Measurements from ENCODE around the gene LRP2.

The LRP2 gene

DNA sequence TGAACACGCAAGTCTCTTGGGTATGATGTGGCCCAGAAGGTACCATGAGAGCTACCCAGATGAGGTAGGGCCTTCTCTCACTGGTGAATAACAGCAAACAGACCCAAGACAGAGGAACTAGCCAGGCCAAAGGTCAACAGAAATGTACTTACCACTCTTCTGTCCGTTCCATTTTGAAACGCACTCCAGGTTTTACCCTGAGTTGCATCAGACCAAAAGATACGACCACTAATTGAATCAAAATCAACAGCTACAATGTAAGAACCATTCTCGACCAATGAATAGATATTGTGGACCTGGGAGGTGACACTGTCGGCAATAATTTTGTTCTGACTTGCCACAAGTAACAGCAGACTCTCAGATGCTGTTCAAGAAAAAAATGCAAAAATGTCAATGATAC lies 124.4 kb downstream of the LRP2 start:
- Mint-ChIP-seq H3K4me1 (no peaks in the 10 kb centered on the region), H3K4me3 (no peak overlapping the region), H3K27me3 (ENCODE audit: low read depth) (no peaks in the 10 kb centered on the region), H3K36me3 (ENCODE audit: low read depth) (peaks cover 5% of the 10 kb centered on the region), H3K27ac (no peak overlapping the region), H3K9me3 (no peaks in the 10 kb centered on the region)
- TF ChIP-seq, protein P1, sequence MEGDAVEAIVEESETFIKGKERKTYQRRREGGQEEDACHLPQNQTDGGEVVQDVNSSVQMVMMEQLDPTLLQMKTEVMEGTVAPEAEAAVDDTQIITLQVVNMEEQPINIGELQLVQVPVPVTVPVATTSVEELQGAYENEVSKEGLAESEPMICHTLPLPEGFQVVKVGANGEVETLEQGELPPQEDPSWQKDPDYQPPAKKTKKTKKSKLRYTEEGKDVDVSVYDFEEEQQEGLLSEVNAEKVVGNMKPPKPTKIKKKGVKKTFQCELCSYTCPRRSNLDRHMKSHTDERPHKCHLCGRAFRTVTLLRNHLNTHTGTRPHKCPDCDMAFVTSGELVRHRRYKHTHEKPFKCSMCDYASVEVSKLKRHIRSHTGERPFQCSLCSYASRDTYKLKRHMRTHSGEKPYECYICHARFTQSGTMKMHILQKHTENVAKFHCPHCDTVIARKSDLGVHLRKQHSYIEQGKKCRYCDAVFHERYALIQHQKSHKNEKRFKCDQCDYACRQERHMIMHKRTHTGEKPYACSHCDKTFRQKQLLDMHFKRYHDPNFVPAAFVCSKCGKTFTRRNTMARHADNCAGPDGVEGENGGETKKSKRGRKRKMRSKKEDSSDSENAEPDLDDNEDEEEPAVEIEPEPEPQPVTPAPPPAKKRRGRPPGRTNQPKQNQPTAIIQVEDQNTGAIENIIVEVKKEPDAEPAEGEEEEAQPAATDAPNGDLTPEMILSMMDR (IDR thresholded peaks at IDR 0.05; ENCODE audit: unreplicated experiment in 3 of 3): no peak

DNA sequence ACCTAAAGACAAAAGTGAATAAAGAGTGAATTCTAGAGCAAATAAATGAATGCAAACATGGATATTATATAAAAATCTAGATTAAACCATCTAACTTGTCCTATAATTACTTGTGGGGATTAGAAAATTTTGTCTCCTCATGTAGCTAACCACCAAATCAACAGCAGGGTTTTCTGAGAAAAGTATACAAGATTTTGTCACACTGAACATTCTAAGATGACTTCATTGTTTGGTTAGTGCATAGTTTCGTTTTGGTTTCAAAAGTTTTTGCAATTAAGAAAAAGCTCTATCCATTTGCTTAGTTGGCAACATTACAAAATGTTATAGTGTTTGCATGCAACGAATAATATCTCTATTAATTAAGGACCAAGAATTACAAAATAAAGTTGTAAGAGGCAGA lies 125.0 kb downstream of the LRP2 start:
- Mint-ChIP-seq H3K27ac (no peak overlapping the region), H3K9me3 (no peaks in the 10 kb centered on the region), H3K36me3 (ENCODE audit: low read depth) (peaks cover 5% of the 10 kb centered on the region), H3K4me3 (no peak overlapping the region), H3K27me3 (ENCODE audit: low read depth) (no peaks in the 10 kb centered on the region), H3K4me1 (no peaks in the 10 kb centered on the region)
- TF ChIP-seq, protein P1 (IDR thresholded peaks at IDR 0.05; ENCODE audit: unreplicated experiment in 3 of 3): no peak

DNA sequence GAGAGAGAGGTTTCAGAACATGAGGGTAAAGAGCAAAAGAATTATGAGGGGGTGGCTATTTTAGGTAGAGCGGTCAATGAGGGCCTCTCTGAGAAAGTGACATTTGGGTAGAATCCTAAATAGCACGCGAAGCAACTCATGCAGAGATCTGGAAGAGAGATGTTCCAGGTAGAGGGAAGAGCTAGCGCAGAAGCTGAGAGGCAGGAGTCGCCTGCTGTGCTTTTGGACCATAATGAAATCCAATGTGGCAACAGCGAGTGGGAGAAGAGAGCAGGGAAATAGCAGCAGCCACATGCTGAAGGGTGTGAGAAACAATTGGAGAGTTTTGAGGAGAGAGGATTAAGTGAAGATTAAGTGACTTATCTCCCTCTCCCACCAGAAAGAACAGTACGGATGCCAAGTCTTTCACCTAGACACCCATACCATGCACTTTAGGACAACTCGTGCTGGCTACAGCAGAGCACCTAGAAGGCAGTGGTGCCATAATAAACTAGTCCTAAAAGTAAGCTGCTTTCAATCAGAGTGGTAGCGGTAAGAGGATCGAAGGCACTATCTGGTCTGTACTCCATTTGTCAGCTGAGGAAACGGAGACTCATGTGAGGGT lies 129.7 kb downstream of the LRP2 start:
- no peak overlapping the region for H3K27ac Mint-ChIP-seq
- H3K4me3 Mint-ChIP-seq: no peak overlapping the region
- TF ChIP-seq, protein P1 (IDR thresholded peaks at IDR 0.05; ENCODE audit: unreplicated experiment in 3 of 3): no peak
- H3K36me3 Mint-ChIP-seq (ENCODE audit: low read depth): no peaks in the 10 kb centered on the region
- H3K9me3 Mint-ChIP-seq: no peaks in the 10 kb centered on the region
- peaks cover 6% of the 10 kb centered on the region for H3K27me3 Mint-ChIP-seq (ENCODE audit: low read depth)
- H3K4me1 Mint-ChIP-seq: no peaks in the 10 kb centered on the region

DNA sequence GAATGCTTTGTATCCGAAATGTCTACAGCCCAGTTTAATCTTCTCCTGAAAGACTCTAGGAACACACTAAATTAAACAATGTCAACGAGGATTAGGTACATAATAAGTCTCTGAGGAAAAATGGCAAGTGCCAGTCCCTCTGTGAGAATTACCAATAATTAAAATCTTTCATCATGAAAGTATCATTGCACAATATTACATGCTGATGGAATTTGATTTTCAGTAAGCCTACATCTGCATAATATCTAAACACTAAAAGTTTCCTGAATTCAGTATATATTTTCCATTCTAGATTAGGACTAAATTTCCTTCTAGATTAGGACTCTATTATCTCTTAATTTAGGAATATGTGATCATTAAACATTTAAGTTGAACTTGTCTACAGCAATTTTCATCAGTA lies 132.1 kb downstream of the LRP2 start:
- Mint-ChIP-seq H3K9me3 (no peaks in the 10 kb centered on the region), H3K36me3 (ENCODE audit: low read depth) (no peaks in the 10 kb centered on the region), H3K27me3 (ENCODE audit: low read depth) (peaks cover 6% of the 10 kb centered on the region), H3K27ac (no peak overlapping the region), H3K4me3 (no peak overlapping the region), H3K4me1 (no peaks in the 10 kb centered on the region)
- TF ChIP-seq, protein P1 (IDR thresholded peaks at IDR 0.05; ENCODE audit: unreplicated experiment in 3 of 3): no peak

DNA sequence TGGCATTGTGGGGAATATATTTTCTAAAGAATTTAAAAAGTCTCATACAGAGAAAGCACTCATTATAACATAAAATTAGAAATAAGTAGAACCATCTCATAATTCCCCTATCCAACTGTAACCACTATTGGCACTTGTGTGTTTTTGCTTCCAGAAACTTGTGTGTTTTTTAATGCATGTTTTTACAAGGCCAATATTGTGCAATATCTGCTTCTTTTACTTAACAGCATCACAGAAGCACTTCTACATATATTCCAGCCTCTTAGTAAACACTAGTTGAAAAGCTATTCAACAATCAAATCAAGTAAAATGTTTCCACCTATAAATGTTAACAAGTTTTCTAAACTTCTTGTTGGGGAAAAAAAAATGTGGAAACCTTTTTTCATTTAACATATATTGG lies 132.7 kb downstream of the LRP2 start:
- Mint-ChIP-seq H3K36me3 (ENCODE audit: low read depth) (no peaks in the 10 kb centered on the region), H3K27ac (no peak overlapping the region)

DNA sequence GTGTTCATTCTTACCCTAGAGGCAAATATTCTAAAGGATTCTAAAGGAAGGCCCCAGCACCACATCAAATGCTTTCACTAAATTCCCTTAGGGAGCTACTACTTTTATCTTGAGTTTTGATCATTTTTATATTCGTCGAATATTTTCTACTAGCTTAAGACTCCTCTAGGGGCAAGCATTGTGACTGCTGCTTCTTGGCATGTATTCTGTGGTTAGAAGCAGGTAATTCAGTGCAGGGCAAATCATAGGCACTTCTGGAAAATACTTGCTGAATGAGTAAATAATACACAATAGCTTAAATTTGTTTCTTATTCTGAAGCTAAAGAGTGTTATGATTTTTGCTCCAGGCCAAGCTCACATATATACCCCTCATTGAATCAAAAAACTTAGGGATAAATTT lies 136.4 kb downstream of the LRP2 start:
- TF ChIP-seq, protein P1 (IDR thresholded peaks at IDR 0.05; ENCODE audit: unreplicated experiment in 3 of 3): no peak
- Mint-ChIP-seq H3K4me1 (no peaks in the 10 kb centered on the region), H3K27me3 (ENCODE audit: low read depth) (no peaks in the 10 kb centered on the region), H3K4me3 (no peak overlapping the region), H3K9me3 (no peaks in the 10 kb centered on the region), H3K36me3 (ENCODE audit: low read depth) (no peaks in the 10 kb centered on the region), H3K27ac (no peak overlapping the region)

More for the DNA sequence above, 132.7 kb downstream of the LRP2 start:
- H3K9me3 Mint-ChIP-seq: no peaks in the 10 kb centered on the region
- no peak overlapping the region for H3K4me3 Mint-ChIP-seq
- TF ChIP-seq, protein P1 (IDR thresholded peaks at IDR 0.05; ENCODE audit: unreplicated experiment in 3 of 3): no peak
- H3K4me1 Mint-ChIP-seq: no peaks in the 10 kb centered on the region
- H3K27me3 Mint-ChIP-seq (ENCODE audit: low read depth): peaks cover 6% of the 10 kb centered on the region

Measured in nephron (organoid).